CD4-positive, alpha-beta T cell treated with Interleukin-1 beta for 1 hour (primary cell): ENCODE data around the gene COL4A2.
"Not testable (repeated sequence)": the region's sequence is repeated elsewhere in the genome, so short reads cannot be mapped to it uniquely, and the experiment has no call there.

ENCODE experiments used
- DNase-seq, 2 donors: peaks; one replicate each; pipeline ENCODE4 v3.0.0-alpha.2; 2020 to 2022

The COL4A2 gene

DNA sequence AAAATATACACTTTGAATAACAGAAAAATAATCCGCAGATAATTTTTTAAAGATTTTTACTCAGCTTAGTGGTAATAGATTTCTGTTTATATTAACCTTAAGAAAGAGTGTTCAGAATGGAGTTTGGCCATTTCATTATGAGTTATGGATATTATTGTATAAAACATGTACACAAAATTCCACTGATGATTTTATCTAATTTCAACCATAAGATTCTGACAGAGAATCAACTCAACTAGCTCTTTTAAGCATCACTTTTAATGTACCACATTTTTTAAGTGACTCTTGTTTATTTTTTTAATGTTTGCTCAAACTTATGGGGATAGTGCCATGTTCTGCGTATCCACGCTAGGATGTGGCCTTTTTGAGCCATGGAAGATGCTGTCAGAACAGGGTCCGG is 75.7 kb downstream of the COL4A2 start:
- no peak for DNase-seq

DNA sequence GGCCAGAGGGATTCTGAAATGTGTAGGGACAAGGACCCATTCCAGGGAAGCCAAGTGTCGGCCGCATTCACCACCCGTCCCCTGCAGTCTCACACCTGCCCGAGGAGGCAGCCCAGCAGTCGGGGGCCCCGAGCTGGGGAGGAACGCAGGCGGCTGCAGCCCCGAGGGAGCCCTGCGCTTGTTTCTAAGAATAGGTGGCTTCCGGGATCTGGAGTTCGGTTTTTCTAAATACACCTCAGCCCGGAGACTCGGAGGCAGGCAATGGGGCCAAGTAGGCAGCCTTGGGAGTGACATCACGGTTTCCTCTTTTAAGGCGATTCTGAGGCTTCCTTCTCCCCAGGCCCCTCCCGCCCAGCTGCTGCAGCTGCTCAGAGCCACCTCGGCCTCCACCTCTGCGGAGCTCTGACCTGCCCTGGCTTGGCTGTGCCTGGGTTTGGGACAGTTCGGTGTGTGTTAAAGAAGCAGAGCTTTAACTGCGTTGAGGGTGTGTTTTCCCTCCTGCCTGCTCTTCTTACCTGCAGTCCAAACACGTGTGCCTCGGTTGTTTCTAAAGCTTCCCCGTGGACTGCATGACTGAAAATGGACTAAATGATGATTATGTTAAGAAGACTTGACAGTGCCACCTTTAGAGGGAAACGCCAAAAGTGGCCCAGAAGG is 80.5 kb downstream of the COL4A2 start:
- DNase-seq, result peak in 1 of 2 donors; percentile 4

DNA sequence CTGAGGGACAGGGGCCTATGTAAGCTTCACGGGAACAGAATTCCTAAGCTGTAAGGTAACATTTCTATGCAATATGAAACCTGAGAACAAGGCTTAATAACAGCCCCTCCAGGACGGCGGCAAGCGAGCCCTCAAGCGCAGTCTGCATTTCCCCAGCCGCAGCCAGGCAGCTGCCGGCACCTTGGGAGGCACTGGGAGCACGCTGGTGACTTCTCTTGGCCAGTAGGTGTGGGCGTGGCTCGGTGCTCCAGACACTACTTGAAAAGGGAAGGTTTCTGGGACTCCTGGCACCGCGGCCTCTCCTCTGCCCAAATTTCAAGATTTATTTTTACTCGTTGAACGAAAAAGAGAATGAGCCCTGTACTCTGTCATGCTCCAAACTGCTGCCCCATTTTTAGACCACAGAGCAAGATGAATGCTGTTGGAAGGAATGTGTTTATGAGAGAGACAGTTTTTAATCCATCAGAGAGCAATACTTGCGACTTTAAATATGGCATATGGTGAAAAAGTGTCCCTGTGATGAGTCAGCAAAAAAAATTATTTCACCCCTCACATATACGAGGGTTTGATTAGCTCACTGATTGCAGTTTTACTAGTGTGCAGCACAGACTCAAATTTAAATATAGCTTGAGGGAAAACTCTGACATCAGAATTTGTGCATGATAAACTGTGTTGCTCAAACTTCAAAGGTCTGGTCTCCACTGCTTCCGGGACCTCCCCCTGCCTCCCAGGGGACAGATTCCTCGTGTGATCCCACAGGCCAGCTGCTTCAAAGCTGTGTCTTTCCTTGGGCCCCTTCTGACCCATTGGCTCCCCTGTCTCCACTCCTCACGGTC is 81.2 kb downstream of the COL4A2 start:
- no peak for DNase-seq

DNA sequence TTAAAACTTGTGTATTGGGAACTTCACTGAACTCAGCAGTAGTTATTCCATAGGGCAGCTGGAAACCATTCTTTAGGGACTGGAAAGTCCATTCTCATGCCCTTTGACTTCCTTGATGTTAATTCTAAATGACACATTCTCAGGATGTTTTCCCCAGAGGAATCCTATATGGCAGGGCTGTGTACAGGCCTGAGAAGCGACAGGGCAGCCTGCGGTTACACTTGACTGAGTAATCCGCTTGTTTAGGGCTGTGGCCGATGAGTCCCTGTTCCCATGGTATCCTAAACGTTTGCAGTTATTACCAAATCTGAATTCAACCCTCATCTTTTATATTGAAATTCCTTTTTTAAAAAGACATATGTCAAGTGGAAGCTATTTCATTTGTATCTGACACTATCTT is 83.5 kb downstream of the COL4A2 start:
- no peak for DNase-seq

DNA sequence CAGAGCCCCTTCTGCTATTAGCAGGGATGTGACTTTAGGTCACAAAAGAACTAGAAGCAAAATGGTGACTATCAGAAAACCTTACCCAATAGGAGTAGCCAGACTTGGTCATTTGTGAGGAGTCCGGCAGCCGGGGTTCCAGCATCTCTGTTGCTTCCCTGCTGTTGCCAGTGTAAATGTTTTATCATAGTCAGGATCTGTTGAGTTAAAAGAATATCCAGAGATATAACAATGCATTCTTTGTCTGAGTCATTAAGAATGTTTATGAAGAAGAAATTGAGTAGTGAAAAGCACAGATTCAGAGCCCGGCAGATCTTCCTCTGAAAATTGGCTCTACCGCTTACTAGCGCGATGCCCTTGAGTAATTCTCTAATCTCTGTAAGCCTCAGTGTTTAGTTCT is 84.2 kb downstream of the COL4A2 start:
- DNase-seq, result no peak

DNA sequence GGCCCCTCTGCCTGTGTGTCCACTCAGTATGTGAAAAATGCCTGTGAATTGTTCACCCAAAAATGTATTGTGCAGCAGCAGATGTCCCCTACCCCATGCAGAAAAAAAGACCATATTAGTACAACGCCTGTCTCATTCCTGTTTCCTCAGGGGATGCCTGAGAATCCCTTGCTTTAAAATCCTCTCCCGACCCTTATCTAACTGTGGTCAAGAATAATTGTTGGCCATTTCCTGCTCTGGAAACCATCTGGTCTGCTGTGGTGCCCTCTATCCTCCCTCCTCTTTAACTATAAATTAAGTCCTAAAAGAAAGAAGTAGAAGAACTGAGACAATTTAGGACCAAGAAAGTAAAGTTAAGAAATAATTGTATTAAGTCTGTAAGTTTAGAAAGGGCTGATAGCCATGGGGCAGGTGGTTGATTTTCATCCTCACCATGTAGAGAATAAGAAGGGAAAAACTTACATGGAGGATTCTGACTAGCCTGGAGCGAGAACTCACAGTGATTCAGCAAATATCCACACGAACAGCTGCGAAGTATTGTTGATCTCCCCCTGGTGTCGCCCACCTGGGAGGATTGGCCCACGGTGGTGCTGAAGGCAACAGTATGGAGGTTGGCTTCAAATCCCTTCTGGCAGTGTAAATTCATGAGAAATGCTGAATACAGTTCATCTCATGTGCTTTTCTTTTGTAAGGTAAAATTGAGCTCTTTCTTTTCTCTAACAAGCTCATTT is 85.6 kb downstream of the COL4A2 start:
- DNase-seq, result no peak

DNA sequence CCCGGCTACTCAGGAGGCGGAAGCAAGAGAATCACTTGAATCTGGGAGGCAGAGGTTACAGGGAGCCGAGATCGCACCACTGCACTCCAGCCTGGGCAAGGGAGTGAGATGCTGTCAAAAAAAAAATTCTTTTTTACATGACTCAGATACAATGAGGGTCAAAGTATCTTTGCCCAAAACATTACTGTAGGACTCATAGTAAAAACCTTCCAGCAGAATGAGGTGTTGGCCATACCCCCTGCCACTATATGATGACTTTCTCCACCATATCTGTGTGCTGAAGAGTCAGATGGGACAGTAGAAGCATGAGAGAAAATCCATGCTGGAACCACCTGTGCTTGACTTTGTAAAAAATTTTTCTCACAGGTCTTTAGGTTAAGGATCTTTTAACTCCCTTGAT is 86.7 kb downstream of the COL4A2 start:
- DNase-seq, result no peak

DNA sequence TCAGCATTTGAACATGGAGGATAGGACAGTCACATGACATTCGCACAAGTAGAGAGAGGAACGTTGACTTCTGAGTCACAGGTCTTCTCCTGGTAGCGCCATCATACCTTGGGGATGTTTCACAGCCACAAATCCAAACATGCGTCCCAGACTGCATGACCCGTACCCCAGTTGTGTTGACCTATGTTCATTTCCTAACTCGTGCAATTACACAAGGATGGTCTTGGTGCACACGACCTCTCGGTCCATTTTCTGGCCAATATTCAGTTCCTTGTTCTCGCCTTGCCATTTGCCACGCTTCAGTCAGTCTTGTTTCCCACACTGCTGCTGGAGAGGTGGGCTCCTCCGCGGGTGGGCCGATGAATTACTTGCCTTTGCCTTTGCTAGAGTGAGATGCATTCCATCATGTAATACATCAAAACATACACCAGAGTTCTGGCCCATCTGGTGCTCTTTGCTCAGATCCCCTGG is 87.3 kb downstream of the COL4A2 start:
- no peak for DNase-seq

DNA sequence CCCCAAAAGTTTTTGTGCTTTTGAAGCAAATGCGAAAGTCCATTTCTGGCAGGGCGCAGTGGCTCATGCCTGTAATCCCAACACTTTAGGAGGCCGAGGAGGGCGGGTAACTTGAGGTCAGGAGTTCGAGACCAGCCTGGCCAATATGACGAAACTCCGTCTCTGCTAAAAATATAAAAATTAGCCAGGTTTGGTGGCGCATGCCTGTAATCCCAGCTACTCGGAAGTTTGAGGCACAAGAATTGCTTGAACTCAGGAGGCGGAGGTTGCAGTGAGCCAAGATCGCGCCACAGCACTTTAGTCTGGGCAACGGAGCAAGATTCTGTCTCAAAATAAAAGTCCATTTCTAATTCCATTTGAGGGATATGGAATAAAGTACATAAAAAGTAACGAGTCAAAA is 88.5 kb downstream of the COL4A2 start:
- not testable (repeated sequence) for DNase-seq

DNA sequence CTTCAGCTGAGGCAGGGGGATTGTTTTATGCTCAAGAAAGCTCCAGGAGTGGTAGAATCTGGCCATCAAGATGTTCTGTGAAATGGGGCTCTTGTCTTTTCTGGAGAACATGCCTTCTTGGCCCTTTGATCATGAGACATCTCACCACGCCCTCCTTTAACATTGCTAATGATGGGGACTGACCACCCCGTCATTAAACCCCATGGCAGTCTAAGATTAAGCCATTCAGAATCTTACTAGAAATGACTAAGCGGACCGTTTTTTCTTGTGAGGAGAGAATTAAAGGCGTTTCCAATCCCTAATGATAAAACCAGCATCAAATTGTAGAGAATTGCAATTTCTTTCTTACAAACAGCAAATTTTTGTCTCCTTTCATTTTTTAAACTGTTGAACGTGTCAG is 89.4 kb downstream of the COL4A2 start:
- no peak for DNase-seq

DNA sequence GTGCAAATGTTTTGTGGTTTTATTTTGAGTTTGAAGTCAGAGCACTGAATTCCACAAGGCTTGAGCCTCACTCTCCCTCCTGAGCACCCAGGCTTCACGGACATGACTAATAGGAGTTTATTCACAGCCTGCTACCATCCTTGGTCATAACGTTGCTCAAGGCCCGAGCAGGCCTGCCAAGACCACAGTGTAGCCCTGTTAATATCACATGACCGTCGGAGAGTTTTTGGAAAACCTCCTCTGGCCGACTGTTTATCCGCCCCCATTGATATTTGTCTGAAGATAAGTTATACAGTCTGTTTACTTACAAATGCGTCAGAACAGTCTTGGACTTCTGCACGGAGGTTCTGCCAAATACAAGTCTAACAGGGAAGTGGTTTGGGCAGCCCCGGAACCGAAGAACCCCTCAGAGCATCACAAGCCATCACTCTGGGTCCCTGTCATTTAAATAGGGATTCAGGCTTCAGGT is 89.9 kb downstream of the COL4A2 start:
- no peak for DNase-seq

DNA sequence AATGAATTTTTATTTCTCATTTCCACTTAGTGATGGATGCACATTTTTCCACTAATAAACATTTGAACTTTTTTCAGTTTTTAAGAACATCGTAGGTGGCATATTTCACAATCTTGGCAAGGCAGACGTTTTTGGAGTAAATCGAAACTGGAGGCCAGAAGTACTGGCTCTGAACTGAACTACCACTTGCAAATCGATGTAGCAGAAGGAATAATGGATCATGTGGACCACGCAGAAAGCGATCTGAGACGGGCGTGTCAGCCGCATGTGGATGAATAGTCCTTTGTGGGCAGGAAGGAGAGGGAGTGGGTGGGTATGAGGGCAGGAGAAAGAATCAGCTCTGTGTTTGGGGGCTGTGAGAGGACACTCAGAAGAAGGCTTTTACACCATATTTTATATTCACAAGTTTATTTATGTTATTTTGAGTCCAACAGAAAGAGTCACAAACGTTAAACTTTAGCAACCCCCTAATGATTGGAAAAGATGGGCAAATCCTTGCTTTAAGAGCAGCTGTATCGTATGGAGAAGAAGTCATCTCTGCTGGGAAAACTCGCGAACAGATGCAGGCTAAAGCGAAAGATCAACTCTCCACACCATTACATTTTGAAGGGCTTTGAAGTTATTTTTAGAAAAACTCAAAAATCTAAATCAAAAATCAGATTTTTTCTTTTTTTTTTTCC is 90.5 kb downstream of the COL4A2 start:
- no peak for DNase-seq

DNA sequence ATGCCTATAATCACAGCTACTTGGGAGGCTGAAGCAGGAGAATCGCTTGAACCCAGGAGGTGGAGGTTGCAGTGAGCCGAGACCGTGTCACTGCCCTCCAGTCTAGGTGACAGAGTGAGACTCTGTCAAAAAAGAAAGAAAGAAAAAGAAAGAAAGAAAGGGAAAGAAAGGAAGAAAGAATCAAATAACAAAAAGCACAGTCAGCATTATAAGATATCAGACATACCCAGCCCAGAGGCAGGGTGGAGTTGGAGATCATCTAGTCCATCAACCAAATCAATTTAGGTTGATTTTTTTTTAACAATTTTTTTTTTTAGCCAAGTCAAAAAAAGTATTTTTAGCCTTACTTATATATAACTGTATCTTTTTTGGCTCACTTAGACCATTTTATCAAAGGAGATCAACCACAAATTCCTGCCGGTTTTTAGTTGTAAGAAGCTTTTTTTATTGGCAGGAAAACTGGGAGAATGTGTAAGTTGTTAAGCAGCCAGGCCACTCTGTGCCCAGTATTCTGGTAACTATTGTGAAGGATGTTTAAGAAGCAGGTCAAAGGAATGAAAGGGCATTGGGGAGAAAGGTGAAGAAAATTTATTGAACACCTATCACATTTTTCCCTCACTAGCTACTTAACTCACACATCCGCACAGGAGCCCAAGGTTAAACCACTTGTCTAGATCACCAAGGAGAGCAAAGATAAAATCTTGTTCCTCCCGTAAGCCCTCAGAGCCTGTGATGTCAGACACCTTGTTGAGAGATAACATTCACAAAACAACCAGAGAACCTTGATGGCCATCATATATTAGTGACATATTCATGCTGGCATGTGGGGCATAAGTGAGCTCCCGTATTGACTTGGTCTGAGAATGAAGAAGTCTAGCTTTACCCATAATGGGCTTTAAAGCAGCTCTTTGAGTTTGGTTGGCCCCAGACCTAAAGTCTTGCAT is 91.8 kb downstream of the COL4A2 start:
- DNase-seq, result no peak

DNA sequence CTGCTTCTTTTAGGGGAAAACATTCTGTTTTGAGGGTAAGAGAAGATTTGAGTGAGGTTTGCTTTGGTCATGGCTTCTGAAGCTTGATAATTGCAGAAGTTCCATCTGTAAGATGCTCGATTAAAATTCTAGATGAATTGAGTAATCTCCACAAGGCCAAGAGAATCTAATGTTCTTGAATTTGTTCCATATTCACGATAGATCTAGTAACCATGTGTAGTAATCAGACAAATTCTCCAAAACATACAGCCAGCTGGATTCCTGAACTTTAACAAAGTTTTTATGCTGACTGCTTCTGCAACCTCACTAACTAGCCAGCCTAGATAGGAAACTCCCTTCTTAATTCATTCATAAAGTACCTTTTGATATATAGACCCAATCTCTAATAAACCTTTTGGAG is 92.7 kb downstream of the COL4A2 start:
- DNase-seq, result no peak

DNA sequence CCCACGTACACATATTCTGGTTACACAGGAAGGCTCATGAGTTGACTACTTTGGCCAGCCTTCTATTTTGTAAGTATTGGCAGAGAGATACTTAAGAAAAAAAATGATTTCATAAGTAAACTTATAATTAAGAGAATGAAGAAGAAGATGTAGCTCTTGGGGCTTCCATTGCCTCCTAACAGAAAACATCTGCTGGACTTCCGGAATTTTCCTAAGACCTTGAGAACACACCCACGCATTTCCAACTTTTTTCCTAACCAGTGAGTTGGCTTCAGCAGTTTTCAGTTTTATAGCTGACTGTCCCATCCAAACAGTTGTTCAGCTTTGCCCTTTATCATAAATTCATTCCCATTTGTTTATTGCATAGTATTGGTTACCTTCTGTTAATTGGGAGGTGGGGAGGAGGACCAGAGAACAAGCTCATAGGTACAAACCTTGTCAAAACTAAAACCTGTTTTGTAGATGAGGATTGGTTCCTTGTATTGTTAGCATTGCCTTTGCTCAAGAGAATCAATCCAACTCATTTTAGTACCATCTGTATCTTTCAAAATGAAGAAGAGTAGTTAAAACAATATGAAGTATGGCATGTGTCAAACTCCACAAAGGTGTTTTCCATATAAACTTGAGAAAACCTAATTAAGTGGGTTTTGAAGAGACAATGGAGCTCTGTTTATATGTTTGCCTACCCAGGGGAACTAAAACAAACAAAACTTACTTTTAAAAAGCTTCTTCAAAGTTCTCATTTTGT is 93.9 kb downstream of the COL4A2 start:
- DNase-seq, result no peak

DNA sequence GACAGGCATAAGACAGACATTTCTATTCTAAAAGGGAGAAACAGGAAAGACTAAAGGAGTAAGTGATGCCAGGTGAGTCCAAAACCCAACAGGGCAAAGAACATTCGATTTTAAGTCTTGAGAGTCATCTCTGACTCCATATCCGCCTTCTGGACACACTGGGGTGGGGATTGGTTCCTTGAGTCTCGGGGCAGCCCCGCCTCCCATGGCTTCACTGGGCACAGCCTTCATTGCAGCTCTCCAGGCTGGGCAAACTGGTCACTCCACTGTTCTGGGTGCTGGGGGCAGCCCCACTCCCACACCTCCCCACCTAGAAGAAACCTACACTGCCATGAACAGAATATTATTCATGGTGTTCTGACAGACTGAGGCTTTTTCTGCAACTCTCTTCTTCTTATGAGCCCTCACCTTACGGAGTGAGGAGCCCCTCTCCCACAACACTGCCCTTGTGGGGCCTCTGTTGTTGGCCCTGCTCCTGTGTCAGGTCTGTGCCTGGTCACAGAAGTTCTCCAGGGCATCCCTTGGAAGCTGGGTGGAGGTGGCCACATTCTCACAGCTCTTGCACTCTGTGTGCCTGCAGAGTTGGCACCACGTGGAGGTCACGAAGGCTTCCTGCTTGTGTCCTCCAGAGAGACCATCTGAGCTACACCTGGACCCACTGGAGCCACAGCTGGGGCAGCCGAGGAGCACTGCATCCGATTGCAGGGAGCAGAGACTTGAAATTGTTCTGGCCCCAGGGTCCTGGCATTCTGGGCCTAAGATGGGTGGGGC is 95.4 kb downstream of the COL4A2 start:
- DNase-seq, result no peak

DNA sequence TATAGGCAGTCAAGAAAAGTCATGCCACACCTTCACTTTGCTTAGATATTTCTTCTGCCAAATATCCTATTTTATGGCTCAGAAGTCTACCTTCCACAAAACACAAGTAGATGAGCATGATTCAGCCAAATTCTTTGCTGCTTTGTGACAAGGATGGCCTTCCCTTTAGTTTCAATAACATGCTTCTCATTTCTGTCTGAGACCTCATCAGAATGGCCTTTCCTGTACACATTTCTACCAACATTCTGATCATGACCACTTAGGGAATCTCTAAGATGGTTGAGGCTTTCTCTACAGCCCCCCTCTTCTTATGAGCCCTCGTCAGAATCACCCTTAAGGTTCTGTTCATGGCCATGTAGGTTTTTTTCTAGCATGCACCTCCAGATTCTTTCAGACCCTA is 96.2 kb downstream of the COL4A2 start:
- no peak for DNase-seq

DNA sequence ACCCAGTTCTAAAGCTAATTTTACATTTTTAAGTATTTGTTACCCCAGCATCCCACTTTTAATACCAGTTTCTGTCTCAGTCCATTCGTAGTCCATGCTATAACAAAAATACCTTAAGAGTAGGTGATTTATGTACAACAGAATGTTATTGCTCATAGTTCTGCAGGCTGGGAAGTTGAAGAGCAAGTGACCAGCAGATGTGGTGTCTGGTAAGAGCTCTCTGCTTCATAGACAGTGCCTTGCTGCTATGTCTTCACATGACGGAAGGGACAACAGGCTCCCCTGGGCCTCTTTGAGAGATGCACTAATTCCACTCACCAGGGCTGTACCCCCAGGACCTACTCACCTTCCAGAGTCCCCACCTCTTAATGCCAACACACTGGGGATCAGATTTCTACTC is 96.6 kb downstream of the COL4A2 start:
- no peak for DNase-seq

DNA sequence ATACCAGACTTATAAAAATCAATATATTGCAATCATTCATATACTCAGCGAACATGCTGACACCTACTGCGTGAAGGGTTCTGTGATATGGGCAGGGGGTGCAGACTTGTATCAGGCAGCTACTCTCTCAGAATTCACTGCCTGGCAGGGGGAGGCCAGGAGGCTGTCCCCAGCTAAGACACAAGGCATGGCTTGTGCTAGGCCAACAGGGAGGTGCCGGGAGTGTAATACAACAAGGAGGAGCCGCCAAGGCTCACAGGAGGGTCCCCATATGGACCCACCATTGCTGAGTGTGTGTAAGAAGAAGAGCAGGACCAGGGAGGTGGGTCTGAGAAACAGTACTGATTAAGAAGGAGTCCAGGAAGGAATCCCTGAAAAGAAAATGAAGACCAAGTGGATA is 97.2 kb downstream of the COL4A2 start:
- DNase-seq, result no peak
